ENCODE results near the gene HERC2. TPM values are rescaled to one million over a fixed set of nuclear protein-coding genes. Genes with fewer than 3 reads are reported as not detected.

Gene HERC2
- total and polyA plus RNA-seq, 2 of the 8 experiments (the other 6 are each of a cell fraction or from before 2014, with no cell fraction given), result 83.0 to 88.7 TPM

GRCh38 chr15:28112962-28113361 lies 209.0 kb downstream of the HERC2 start (continued):
- TF ChIP-seq CHD7 (IDR thresholded peaks at IDR 0.05; ENCODE audit: insufficient replicate concordance, low read length) (no peak), ATF3 (IDR thresholded peaks at IDR 0.05; ENCODE audit: insufficient read depth, low read depth, low read length) (no peak), CBX5 (IDR thresholded peaks at IDR 0.05; ENCODE audit: low read depth, low read length) (no peak), BCL11A (IDR thresholded peaks at IDR 0.05; ENCODE audit: low read depth in 2 of 2, low read length in 2 of 2) (no peak), GTF2F1 (IDR thresholded peaks at IDR 0.05; ENCODE audit: borderline replicate concordance, low read depth, low read length) (no peak), RFX5 (IDR thresholded peaks at IDR 0.05; ENCODE audit: borderline replicate concordance, low read depth, low read length) (no peak), HDAC6 (IDR thresholded peaks at IDR 0.05; ENCODE audit: low read depth, low read length) (no peak), SP4 (IDR thresholded peaks at IDR 0.05; ENCODE audit: low read length) (no peak), BRCA1 (IDR thresholded peaks at IDR 0.05; ENCODE audit: low read depth, low read length) (no peak), MAFK (IDR thresholded peaks at IDR 0.05; ENCODE audit: low read depth, low read length) (no peak), CEBPB (IDR thresholded peaks at IDR 0.05; ENCODE audit: low read depth, low read length) (no peak), JUN (IDR thresholded peaks at IDR 0.05; ENCODE audit: low read depth, low read length) (no peak), POLR2AphosphoS5 (IDR thresholded peaks at IDR 0.05; ENCODE audit: low read depth, low read length) (no peak)
